HG03558 (cell line): ENCODE data around the gene FAM76A.
"Not testable (repeated sequence)": the region's sequence is repeated elsewhere in the genome, so short reads cannot be mapped to it uniquely, and the experiment has no call there.

ENCODE experiments used
- ATAC-seq: cut with Tn5 transposase; IDR thresholded peaks from one replicate; pipeline ENCODE4 v1.9.1; 2021; ENCODE audit warnings: moderate number of reproducible peaks; ENCODE audit not compliant: unreplicated experiment; ENCODE audit errors: extremely low read depth

The FAM76A gene

GRCh38 chr1:27725374-27726172 is at the start of gene FAM76A:
FAM76A (plus strand) TSS chr1:27725961; CDS start chr1:27726081, 120 bp downstream.
- ATAC-seq = peak; percentile 84

- no peak for ATAC-seq
These were observed 49.4 kb upstream of the FAM76A start for GRCh38 chr1:27676410-27676809.

- ATAC-seq = no peak
These were observed 47.0 kb upstream of the FAM76A start for GRCh38 chr1:27678747-27679146.

GRCh38 chr1:27680225-27680791 is 45.5 kb upstream of the FAM76A start:
- not testable (repeated sequence) for ATAC-seq

GRCh38 chr1:27681580-27681979 is 44.2 kb upstream of the FAM76A start:
- not testable (repeated sequence) for ATAC-seq

- ATAC-seq = no peak
These were observed 43.3 kb upstream of the FAM76A start for GRCh38 chr1:27682351-27682944.

- no peak for ATAC-seq
These were observed 41.6 kb upstream of the FAM76A start for GRCh38 chr1:27684176-27684575.

- no peak for ATAC-seq
These were observed 39.4 kb upstream of the FAM76A start for GRCh38 chr1:27686223-27686990.

- ATAC-seq = no peak
These were observed 37.9 kb upstream of the FAM76A start for GRCh38 chr1:27687906-27688305.

GRCh38 chr1:27689423-27690173 is 36.2 kb upstream of the FAM76A start:
- ATAC-seq = no peak

GRCh38 chr1:27690183-27690582 is 35.6 kb upstream of the FAM76A start:
- ATAC-seq = no peak

- not testable (repeated sequence) for ATAC-seq
These were observed 28.9 kb upstream of the FAM76A start for GRCh38 chr1:27696835-27697234.

- no peak for ATAC-seq
These were observed 20.8 kb upstream of the FAM76A start for GRCh38 chr1:27704958-27705357.

- ATAC-seq = no peak
These were observed 20.2 kb upstream of the FAM76A start for GRCh38 chr1:27705545-27705944.

GRCh38 chr1:27710574-27710973 is 15.2 kb upstream of the FAM76A start:
- no peak for ATAC-seq

- no peak for ATAC-seq
These were observed 12.5 kb upstream of the FAM76A start for GRCh38 chr1:27713139-27713725.

- ATAC-seq = no peak
These were observed 11.8 kb upstream of the FAM76A start for GRCh38 chr1:27713869-27714513.

- no peak for ATAC-seq
These were observed 9.4 kb upstream of the FAM76A start for GRCh38 chr1:27716262-27716895.
